Measurements from ENCODE around the gene CHMP2B. TPM values are rescaled to one million over a fixed set of nuclear protein-coding genes. Genes with fewer than 3 reads are reported as not detected.

The CHMP2B gene
- total RNA-seq, 1 experiment from 2014 or later = 39.3 TPM

GRCh38 chr3:87269723-87270122 lies 42.6 kb downstream of the CHMP2B start:
- Mint-ChIP-seq H3K4me3 (no peak overlapping the region), H3K4me1 (no peaks in the 10 kb centered on the region), H3K27me3 (ENCODE audit: low read depth) (no peaks in the 10 kb centered on the region), H3K27ac (no peak overlapping the region), H3K9me3 (no peaks in the 10 kb centered on the region), H3K36me3 (ENCODE audit: insufficient read depth in 1 of 3, low read depth in 3 of 3) (no peaks in the 10 kb centered on the region)
- Histone ChIP-seq H3K14ac (ENCODE audit: insufficient read depth, low read length) (no peak overlapping the region), H3T11ph (ENCODE audit: low read length) (no peak overlapping the region), H3K23me2 (ENCODE audit: insufficient read length, low read depth, low read length, poor library complexity, severe bottlenecking) (no peaks in the 10 kb centered on the region), H3K27ac (ENCODE audit: insufficient read length, low read depth, low read length) (no peak overlapping the region), H2AK5ac (ENCODE audit: insufficient read length, low read length) (no peak overlapping the region), H4K8ac (replicated peaks; ENCODE audit: insufficient read length, low read depth, low read length) (no peak overlapping the region), H2BK120ac (ENCODE audit: low read depth, low read length, poor library complexity, severe bottlenecking) (no peak overlapping the region), H3K27me3 (ENCODE audit: insufficient read depth, low read length) (no peaks in the 10 kb centered on the region), H3K23ac (ENCODE audit: insufficient read length, low read depth, low read length) (no peak overlapping the region), H2BK12ac (ENCODE audit: insufficient read length, low read depth, low read length) (no peak overlapping the region), H4K5ac (ENCODE audit: insufficient read length, low read depth, low read length) (no peak overlapping the region), H2BK20ac (ENCODE audit: low read depth, low read length, poor library complexity, severe bottlenecking) (no peak overlapping the region), H3K4me1 (ENCODE audit: insufficient read depth, low read length) (no peaks in the 10 kb centered on the region), H3K79me2 (ENCODE audit: insufficient read depth, low read length) (no peaks in the 10 kb centered on the region), H3K9ac (ENCODE audit: extremely low read depth, insufficient read length, low read length) (no peak overlapping the region), H3K56ac (ENCODE audit: insufficient read length, low read depth, low read length) (no peak overlapping the region), H3K79me1 (ENCODE audit: insufficient read depth, low read depth, low read length, poor library complexity, severe bottlenecking) (no peaks in the 10 kb centered on the region), H3K4ac (ENCODE audit: low read depth, low read length) (no peak overlapping the region), H4K20me1 (ENCODE audit: control insufficient read depth, insufficient read depth, insufficient read length) (no peaks in the 10 kb centered on the region), H2BK15ac (ENCODE audit: low read depth, low read length) (no peak overlapping the region), H2BK5ac (ENCODE audit: insufficient read length, low read length) (no peak overlapping the region), H3K9me3 (ENCODE audit: control insufficient read depth, low read depth, low read length) (no peaks in the 10 kb centered on the region), H3K18ac (ENCODE audit: insufficient read length, low read depth, low read length) (no peak overlapping the region), H4K91ac (ENCODE audit: insufficient read length, low read depth, low read length) (no peak overlapping the region), H3K4me2 (ENCODE audit: insufficient read depth, insufficient read length, low read length) (no peak overlapping the region), H2AFZ (ENCODE audit: low read length) (no peak overlapping the region)
- TF ChIP-seq CTCF (conservative IDR thresholded peaks at IDR 0.05) = no peak
- DNase-seq = no peak
